NCI-H2196 (cell line): ENCODE results near the gene ST3GAL3.

ENCODE experiments used
- DNase-seq: peaks from one replicate; lab custom pipeline; 2025; ENCODE audit not compliant: unreplicated experiment; lab: John Stamatoyannopoulos, UW

The ST3GAL3 gene

GRCh38 chr1:43977376-43978263, 270.3 kb downstream of the ST3GAL3 start:
- no peak for DNase-seq

DNA sequence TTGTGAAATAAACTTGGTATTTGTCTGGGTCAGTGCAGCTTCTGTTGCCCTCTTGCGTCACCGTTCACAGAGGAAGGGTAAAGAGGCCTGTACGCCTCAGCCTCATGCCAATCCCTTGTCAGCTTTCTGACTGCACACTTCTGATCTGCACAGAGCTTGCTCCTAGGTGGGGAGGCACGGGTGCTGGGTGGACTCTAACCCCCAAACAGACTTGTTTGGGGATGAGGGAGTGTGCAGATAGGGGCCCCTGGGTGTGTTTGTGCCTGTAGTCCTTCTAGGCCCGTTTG, 270.9 kb downstream of the ST3GAL3 start:
- no peak for DNase-seq

GRCh38 chr1:43978551-43979260, 271.4 kb downstream of the ST3GAL3 start, which contains the start of gene B4GALT2:
B4GALT2 (plus strand) TSS chr1:43979210; CDS start chr1:43981161, 1,951 bp downstream.
- peak; percentile 62 for DNase-seq

DNA sequence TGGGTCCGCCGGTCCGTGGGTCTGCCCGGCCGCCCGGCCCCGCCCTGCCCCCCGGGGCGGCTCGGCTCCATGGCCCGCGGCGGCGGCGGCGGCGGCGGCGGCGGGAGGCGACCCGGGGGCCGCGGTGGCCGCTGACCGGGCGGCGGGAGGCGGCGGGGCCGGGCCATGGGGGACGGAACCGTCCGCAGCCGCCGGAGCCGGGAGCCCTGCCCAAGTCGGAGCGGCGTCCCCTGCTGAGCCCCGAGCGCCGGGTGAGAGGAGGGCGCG, 271.9 kb downstream of the ST3GAL3 start:
- DNase-seq, result no peak

DNA sequence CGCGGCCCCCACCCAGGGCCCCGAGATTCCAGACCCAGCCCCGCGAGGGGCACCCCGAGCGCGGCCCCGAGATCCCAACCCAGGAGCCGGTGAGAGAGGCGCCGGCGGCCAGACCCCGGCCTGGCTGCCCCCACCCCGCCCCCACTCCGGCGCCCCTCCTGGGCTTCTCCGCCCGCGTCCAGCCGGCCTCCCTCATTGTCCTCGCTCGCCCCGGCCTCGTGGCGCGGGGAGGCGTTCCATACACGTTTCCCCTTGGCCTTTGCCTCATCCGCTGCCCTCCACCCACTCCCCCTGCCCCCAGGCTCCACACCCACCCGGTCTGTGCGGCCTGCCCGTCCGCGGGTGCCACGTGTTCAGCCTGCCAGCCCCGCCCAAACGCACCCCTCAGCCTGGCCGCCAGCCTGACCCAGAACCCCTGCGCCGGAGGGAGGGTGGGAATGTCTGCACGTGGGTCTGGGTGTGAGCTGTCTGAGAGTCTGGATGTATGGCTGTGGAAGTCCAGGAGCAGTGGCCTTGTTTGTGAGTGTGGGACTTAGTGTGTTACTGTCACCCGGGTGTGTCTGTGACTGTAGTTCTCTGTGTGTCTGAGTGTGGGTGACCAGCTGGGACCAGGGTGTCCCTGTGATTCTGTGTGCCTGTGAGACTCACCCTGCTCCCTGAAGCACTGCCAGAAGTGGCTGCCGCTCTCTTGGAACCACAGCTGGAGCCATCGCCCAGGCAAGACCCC, 272.4 kb downstream of the ST3GAL3 start:
- no peak for DNase-seq

DNA sequence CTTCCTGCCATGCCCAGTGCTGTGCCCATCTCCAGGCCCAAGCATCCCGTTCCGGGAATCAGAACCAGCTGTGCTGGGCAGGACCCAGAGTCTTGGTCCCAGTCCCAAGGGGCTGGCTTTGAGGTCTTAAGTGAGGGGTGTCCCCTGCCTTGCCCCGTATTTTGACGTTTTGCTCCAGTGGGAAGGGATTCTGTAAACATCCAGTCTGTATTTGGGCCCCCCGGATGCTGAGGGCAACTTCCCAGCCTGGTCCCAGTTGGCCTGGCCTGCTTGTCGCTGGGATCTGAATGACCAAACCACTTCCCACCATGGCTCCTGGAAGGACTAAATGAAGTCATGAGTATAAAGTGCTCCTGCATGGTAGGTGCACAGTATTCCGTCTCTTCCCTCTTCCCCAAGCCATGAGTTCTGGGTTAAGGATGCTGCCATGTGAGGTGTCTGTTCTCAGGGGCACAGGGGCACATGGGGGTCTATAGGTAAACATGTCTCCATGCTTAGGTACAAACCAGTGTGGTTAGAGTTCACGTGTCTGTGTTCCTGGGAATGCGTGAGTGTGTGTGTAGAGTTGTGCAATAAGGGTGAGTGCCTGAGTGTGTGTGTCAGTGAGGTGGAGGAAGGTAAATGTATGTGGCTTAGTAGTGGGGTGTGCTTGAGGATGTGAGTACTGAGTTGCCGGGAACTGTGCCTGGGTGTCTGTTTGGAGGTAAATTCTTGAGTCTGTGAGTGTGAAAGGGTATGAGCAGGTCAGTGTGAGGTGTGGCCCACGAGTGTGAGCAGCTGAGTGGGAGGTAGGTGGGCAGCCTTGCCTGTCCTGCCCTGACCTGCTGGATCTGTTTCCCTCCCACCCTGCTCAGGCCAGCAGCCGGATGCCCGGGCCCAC, 273.2 kb downstream of the ST3GAL3 start:
- DNase-seq, result no peak
